GM21576 (cell line): ENCODE measurements around the gene DNM3.

Source experiments
- ATAC-seq: cut with Tn5 transposase; IDR thresholded peaks from one replicate; pipeline ENCODE4 v1.9.1; 2021; ENCODE audit warnings: mild to moderate bottlenecking, moderate library complexity; ENCODE audit not compliant: unreplicated experiment

DNM3 gene

GRCh38 chr1:172442843-172443565, 601.7 kb downstream of the DNM3 start:
- ATAC-seq, result no peak

GRCh38 chr1:172443666-172444453, 602.6 kb downstream of the DNM3 start, which contains the start of gene PIGC:
Gene PIGC (minus strand): TSS chr1:172444069. CDS start chr1:172442622, 1,447 bp downstream.
- peak; percentile 99 for ATAC-seq

- ATAC-seq, result no peak
Measured at GRCh38 chr1:172446547-172446946, 605.2 kb downstream of the DNM3 start.

DNA sequence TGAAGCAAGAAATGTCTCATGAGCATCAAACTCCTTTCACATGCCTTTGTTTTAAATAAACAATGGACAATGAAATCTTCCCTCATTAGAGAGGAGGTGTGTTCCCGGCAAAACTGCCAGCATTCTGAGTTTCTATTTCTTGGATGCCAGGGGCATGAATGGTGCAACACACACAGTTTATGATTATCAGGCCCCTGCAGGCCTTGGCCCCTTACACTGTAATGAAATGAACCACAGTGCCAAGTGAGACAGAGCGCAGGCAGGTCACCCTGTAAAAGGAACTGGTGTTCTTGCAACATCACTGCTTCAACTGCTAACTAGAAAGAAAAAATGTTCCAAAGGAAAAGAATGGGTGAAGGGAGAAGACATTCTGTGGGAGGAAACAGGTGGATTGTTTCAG, 606.3 kb downstream of the DNM3 start:
- ATAC-seq, result no peak

- no peak for ATAC-seq
Measured at GRCh38 chr1:172448995-172449584, 607.8 kb downstream of the DNM3 start.

- peak; percentile 92 for ATAC-seq
Measured at GRCh38 chr1:172449585-172450523, 608.6 kb downstream of the DNM3 start.

- ATAC-seq, result no peak
Measured at GRCh38 chr1:172450524-172450885, 609.2 kb downstream of the DNM3 start.

DNA sequence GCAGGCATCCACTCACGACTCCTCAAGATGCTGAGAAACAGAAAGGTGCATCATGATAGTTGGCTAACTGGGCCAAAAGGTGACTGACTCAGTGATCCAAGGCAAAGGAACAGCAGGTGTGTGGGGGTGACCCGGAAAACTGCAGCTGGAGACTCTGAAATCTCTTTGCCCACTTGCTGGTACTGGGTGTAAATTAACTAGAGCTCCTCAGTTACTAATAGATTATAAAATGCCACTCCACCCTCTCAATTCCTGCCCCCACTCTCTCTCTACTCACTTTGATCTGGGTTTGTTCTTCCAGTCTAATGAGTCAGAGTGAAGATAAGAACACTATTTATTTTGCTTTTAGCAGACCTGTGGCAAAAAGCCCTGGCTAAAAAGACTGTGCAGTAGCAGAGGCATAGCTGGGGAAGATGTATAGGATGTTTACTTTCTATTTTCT, 609.7 kb downstream of the DNM3 start:
- ATAC-seq, result no peak

DNA sequence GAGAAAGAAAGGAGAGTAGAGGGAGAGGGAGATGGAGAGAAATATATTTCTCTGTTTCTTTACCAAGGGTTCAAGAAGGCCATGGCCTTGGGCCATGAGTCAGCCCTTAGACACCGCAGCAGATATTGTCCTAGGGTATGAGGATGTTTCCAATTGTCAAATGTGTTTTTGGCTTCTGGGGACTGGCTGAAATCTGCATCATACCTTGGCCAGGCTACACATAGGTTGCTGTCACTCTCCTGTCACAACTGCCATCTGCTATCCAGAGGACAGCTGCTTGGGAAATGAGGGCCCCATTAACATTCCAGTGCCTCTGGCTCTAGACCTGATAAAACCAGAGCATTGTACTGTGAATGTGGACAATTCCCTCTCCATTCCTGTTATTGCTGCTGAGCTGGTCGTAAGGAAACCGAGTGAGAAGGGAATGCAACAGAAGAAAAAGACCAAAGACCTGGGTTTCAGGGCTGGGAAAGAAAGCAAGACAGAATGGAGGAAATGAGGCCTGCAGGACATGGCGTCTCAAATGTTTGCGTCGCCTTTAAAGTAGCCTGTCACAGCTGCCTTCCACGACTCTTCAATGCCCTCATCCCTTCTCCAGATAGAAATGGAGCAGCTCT, 611.3 kb downstream of the DNM3 start:
- no peak for ATAC-seq

DNA sequence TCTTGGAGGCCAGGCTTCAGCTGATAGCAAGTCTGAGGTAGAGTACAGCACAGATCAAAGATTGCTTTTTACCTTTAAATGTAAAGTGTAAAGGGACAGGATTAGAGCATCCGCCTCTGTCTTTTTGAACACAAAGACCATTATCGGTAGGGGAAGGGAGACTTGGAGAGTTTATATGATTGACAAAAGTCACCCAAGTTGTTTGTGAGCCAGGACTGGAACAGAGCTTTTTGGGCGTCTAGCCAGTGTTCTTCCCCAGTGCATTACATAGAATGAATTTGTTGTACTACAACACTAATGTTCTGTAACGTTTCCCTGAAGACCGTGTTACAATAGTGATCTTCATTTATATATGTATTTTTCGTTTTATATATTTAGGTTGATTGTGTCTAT, 611.9 kb downstream of the DNM3 start:
- ATAC-seq, result no peak

DNA sequence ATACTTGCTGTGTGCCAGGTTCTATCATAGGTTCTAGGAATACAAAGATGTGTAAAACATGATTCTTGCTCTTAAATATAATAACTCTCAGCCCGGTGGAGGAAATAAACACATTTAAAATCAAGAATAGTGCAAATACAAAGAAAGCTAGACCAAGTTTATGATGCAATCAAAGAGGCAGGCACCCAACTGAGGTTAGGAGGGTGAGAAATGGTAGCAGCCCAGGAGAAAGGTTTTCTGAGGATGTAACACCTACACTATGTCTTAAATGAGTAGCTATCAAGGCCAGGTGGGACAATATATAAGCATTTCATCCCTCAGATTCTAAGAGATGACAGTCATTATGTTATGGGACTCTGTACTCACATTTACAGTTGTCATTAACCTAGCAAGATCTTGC, 612.3 kb downstream of the DNM3 start:
- ATAC-seq, result no peak

DNA sequence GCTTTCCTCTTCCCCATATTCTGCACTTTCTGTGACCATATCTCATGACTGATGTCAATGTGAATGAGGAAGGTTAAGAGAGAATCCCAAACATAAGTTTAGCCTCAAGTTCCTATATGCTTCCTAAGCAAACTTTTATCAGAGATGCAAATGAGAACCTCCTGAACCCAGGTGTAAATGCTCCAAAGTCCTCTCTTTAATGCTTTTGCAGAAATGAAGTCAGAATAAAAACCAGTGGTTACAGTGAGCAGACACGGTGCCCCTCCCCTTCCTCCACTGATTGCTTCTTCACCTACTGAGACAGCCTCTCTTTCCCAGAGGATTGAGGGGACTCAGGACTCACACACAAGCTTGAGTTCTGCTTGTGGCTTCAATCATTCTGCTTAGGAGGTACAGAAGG, 614.2 kb downstream of the DNM3 start:
- no peak for ATAC-seq

- no peak for ATAC-seq
Measured at GRCh38 chr1:172456344-172456769, 615.1 kb downstream of the DNM3 start.

DNA sequence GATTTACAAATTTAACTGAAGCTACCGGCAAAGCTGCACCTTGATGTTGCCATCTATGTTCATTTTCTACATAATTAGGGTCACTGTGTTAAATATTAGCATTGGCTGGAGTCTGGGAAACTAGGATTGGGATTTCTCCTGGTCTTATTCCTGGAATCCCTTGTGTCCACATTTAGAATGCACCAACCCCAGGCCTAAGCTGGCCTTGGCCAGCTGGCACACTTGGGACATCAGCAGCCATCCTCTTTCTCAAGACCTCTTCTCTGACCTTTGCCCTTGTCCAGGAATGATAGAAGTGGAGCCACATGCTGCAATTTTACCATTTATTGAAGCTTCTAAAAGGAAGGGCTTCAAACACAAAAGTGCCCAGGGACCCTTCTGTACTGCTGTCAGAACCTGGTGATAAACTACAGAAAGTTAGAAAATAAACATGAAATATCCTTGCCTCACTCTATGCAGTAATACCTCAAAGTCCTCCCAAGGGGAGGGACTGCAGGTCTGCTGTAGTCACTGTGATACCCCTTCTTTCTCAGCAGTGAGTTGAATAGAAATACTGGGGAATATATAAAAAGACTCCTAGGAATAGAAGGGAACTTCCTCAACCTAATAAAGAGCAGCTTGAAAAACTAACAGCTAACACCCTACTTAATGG, 616.3 kb downstream of the DNM3 start:
- no peak for ATAC-seq

DNA sequence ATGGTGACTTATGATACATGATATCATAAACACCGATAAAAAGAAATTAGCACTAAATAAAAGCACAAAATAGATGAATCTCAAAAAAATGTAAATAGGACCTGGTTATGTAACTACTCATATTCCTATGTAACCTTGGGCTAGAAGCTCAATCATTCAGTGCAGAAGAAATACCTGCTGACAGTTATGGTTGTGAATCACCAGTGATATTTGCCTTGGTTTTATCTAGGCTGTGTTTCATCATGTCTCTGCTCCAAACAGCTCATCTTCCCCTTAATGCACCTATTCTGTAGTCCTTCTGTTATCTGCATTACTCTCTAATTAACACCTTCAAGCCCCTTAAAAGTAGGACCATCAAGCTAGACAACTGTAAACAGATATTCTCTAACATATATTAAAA, 618.9 kb downstream of the DNM3 start:
- ATAC-seq, result no peak

GRCh38 chr1:172460887-172461315, 619.6 kb downstream of the DNM3 start:
- ATAC-seq, result no peak
